Adrenal gland (tissue), 12 donors: ENCODE results near the gene MED19. TPM values are rescaled to one million over a fixed set of nuclear protein-coding genes. Genes with fewer than 3 reads are reported as not detected.

ENCODE experiments used
- DNase-seq, 7 donors: peaks; one replicate each; pipeline ENCODE4 v3.0.0-alpha.2; 2019 to 2020
- H3K27ac ChIP-seq, 5 donors: fragments of 200-600 bp; sonication (generic) in 4 of 5; 1 replicate in 3 of 5; 2 replicates in 2 of 5; pipeline versions ENCODE4 v1.5.1 to v1.8.0; 2016 to 2020; ENCODE audit warnings: mild to moderate bottlenecking in 1 of 5
- H3K27me3 ChIP-seq: fragments of 200-600 bp; 2 replicates; pipeline ENCODE4 v1.8.0; 2021
- H3K36me3 ChIP-seq, 2 donors: fragments of 200-600 bp; replicated peaks in 1 of 2; 1 replicate in 1 of 2; 2 replicates in 1 of 2; pipeline versions ENCODE4 v1.5.1 to v1.8.0; 2018 to 2022
- H3K4me1 ChIP-seq, 2 donors: fragments of 200-600 bp; replicated peaks in 1 of 2; 1 replicate in 1 of 2; 2 replicates in 1 of 2; pipeline versions ENCODE4 v1.5.1 to v1.8.0; 2018 to 2021
- H3K4me3 ChIP-seq, 4 donors: fragments of 200-600 bp; sonication (generic) in 3 of 4; one replicate each; pipeline ENCODE4 v1.5.1; 2016 to 2018
- H3K9me3 ChIP-seq, 3 donors: fragments of 200-600 bp; sonication (generic) in 1 of 3; replicated peaks in 1 of 3; 1 replicate in 2 of 3; 2 replicates in 1 of 3; pipeline versions ENCODE4 v1.5.1 to v1.8.0; 2016 to 2021
- CTCF ChIP-seq, 6 experiments: fragments of 450-650 bp in 4 of 6; fragments of 200-600 bp in 2 of 6; sonication (generic) in 1 of 6; IDR thresholded peaks; 1 replicate in 5 of 6; 2 replicates in 1 of 6; pipeline versions ENCODE4 v1.5.1 to v1.8.0; 2016 to 2021; ENCODE audit warnings: antibody characterized with exemption in 6 of 6, mild to moderate bottlenecking in 2 of 6, moderate library complexity in 1 of 6
- POLR2A ChIP-seq, 2 donors: fragments of 450-650 bp; IDR thresholded peaks; one replicate each; pipeline ENCODE4 v1.6.1; 2017; ENCODE audit warnings: antibody characterized with exemption in 2 of 2, mild to moderate bottlenecking in 2 of 2, moderate library complexity in 1 of 2
- WGBS, 4 donors: extraction: QIAGEN DNeasy Blood & Tissue Kit in 2 of 4; methylation state at CpG; one replicate each; pipeline versions ENCODE4 v1.1.5 to v1.1.7; 2013 to 2017; 5-methylcytosine and 5-hydroxymethylcytosine counted together
- intact Hi-C, 2 donors: fragments of 100-400 bp; cut with DNase I; formaldehyde crosslinking; loops; one replicate each; pipeline versions ENCODE4 v1.14.1 to v1.15.0; 2022 to 2023
- polyA plus RNA-seq, 3 donors: library from polyadenylated mRNA; stranded (reverse); fragments of 200-250 nt in 2 of 3; fragments of 350-450 nt in 1 of 3; fragmentation: Illumina TruSeq in 1 of 3; extraction: RNeasy Lipid Tissue Mini Kit (QIAGEN cat#74804) in 1 of 3; gene quantifications; one replicate each; pipeline ENCODE4 v1.2.3, GENCODE V29; 2013 to 2014
- total RNA-seq, 9 donors: library from RNA; depleted of rRNA in 4 of 9; stranded (reverse); fragments of >200 nt in 4 of 9; fragments of 120-200 nt in 1 of 9; fragmentation: NEBNext Ultra II Directional in 1 of 9; extraction: Animal tissue kit (Norgen Biotek cat#: 25700) in 1 of 9; gene quantifications; one replicate each; pipeline versions ENCODE4 v1.1.0 to v1.2.4, GENCODE V29; 2013 to 2023
- donor health status: healthy with polysubstance abuse.
- donor health status: Bipolar disorder and iron deficiency.
- donor health status: DM: yes; HTN: yes; CAD: no.
- donor health status: DM: no; HTN: no; CAD: no.
- donor health status: DM: no; HTN: no; CAD: no.
- donor health status: DM: yes; HTN: yes; CAD: no.

MED19 gene
- total and polyA plus RNA-seq, 12 donors = 13.7 to 35.7 (median 21.9) TPM

GRCh38 chr11:57704932-57705331 is 7.1 kb downstream of the MED19 start:
- DNase-seq = no peak
- Histone ChIP-seq H3K4me1 (peaks cover 7 to 9% of the 10 kb centered on the region in 2 donors), H3K27me3 (no peaks in the 10 kb centered on the region), H3K9me3 (no peaks in the 10 kb centered on the region), H3K27ac (no peak overlapping the region), H3K4me3 (no peak overlapping the region), H3K36me3 (peaks cover 0 to 40% of the 10 kb centered on the region in 2 donors)
- intact Hi-C loops = no loop called here
- TF ChIP-seq CTCF (IDR thresholded peaks at IDR 0.05) (no peak), POLR2A (IDR thresholded peaks at IDR 0.05) (no peak)
- WGBS, 4 donors = 79 to 88% (median 82%) methylated on average over 6 of the region's 6 CpGs

- DNase-seq = no peak
- Histone ChIP-seq H3K4me1 (peaks cover 7 to 9% of the 10 kb centered on the region in 2 donors), H3K36me3 (peaks cover 0 to 56% of the 10 kb centered on the region in 2 donors), H3K9me3 (no peaks in the 10 kb centered on the region), H3K27me3 (no peaks in the 10 kb centered on the region), H3K4me3 (no peak overlapping the region), H3K27ac (peak overlapping the region in 3 of 5 donors; percentile 35 to 69 (median 61))
- intact Hi-C loops = no loop called here
- WGBS, 4 donors = 75 to 88% (median 79%) methylated on average over 4 of the region's 4 CpGs
- TF ChIP-seq POLR2A (IDR thresholded peaks at IDR 0.05) (no peak), CTCF (IDR thresholded peaks at IDR 0.05) (no peak)
Measured at GRCh38 chr11:57703341-57703740, 8.7 kb downstream of the MED19 start.

- Histone ChIP-seq H3K9me3 (no peaks in the 10 kb centered on the region), H3K36me3 (peaks cover 0 to 83% of the 10 kb centered on the region in 2 donors), H3K4me3 (no peak overlapping the region), H3K27me3 (no peaks in the 10 kb centered on the region), H3K4me1 (peaks cover 7 to 9% of the 10 kb centered on the region in 2 donors), H3K27ac (no peak overlapping the region)
- intact Hi-C loops = no loop called here
- no peak for TF ChIP-seq CTCF (IDR thresholded peaks at IDR 0.05)
- TF ChIP-seq POLR2A (IDR thresholded peaks at IDR 0.05) = no peak
- WGBS, 4 donors = 62 to 73% (median 68%) methylated on average over 3 of the region's 3 CpGs
- no peak for DNase-seq
Measured at GRCh38 chr11:57700425-57700824, 11.6 kb downstream of the MED19 start.

GRCh38 chr11:57699813-57700212 is 12.2 kb downstream of the MED19 start:
- Histone ChIP-seq H3K4me3 (no peak overlapping the region), H3K27me3 (no peaks in the 10 kb centered on the region), H3K4me1 (peaks cover 7 to 9% of the 10 kb centered on the region in 2 donors), H3K27ac (no peak overlapping the region), H3K36me3 (peaks cover 0 to 86% of the 10 kb centered on the region in 2 donors), H3K9me3 (no peaks in the 10 kb centered on the region)
- WGBS, 4 donors = 88 to 92% (median 90%) methylated on average over 10 of the region's 10 CpGs
- DNase-seq = no peak
- TF ChIP-seq POLR2A (IDR thresholded peaks at IDR 0.05) = no peak
- no peak for TF ChIP-seq CTCF (IDR thresholded peaks at IDR 0.05)
- intact Hi-C loops = no loop called here
